Gastroesophageal sphincter (tissue), 3 donors: ENCODE data around the gene KCTD21.

Source experiments
- CTCF ChIP-seq, 4 experiments: fragments of 200-600 bp in 2 of 4; fragments of 450-650 bp in 2 of 4; sonication (generic) in 1 of 4; IDR thresholded peaks; one replicate each; pipeline ENCODE4 v1.5.1; 2017 to 2019; ENCODE audit warnings: antibody characterized with exemption in 4 of 4, mild to moderate bottlenecking in 2 of 4, moderate library complexity in 2 of 4
- POLR2A ChIP-seq, 2 donors: fragments of 450-650 bp; IDR thresholded peaks; one replicate each; pipeline ENCODE4 v1.6.1; 2017; ENCODE audit warnings: antibody characterized with exemption in 2 of 2, mild to moderate bottlenecking in 2 of 2, moderate library complexity in 1 of 2
- POLR2AphosphoS5 ChIP-seq: sonication (generic); formaldehyde crosslinking; IDR thresholded peaks from one replicate; pipeline ENCODE4 v1.6.1; 2017; ENCODE audit warnings: antibody characterized with exemption

- TF ChIP-seq POLR2A (IDR thresholded peaks at IDR 0.05), result no peak
- TF ChIP-seq CTCF (IDR thresholded peaks at IDR 0.05), result no peak
- TF ChIP-seq POLR2AphosphoS5, result no peak
These were observed 56.0 kb downstream of the KCTD21 start for GRCh38 chr11:78132475-78132874.
